ENCODE results near the gene CPM.
"Not testable (repeated sequence)": the region's sequence is repeated elsewhere in the genome, so short reads cannot be mapped to it uniquely, and the experiment has no call there.

The CPM gene

DNA sequence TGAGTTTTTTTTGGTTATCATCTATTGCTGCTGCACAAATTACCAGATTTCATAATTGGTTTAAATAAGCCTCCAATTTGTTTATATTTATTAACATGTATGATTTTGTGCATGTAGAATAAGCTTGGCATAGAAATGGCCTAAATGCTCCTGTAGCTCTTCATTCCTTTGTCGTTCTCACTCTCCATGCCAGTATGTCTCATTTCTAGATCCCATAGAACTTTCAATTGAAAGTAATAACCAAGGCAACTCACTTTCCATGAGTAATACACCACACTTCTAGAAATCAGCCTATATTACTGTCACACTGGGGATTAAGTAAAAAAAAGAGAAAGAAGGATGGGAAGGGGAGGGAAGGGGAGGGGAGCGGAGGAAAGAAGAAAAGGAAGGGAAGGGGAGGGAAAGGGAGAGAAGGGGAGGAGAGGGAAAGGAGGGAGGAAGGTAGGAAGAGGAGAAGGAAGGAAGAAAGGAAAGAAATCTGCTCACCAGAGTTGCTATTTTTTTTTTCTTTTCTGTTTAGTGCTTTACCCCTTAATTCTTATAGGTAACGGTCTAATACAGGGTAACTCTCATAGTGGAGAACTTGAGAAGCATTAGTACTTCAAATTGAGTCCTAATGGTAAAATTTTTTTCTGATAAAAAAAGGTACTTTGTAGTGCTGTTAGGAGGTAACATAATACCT lies 79.4 kb downstream of the CPM start:
- Mint-ChIP-seq H3K9me3 (no peaks in the 10 kb centered on the region), H3K4me3 (no peak overlapping the region), H3K4me1 (peaks cover 3% of the 10 kb centered on the region), H3K27me3 (no peaks in the 10 kb centered on the region), H3K36me3 (ENCODE audit: low read depth) (peaks cover 13% of the 10 kb centered on the region), H3K27ac (no peak overlapping the region)
- ATAC-seq (peak; percentile 69), DNase-seq (no peak)

DNA sequence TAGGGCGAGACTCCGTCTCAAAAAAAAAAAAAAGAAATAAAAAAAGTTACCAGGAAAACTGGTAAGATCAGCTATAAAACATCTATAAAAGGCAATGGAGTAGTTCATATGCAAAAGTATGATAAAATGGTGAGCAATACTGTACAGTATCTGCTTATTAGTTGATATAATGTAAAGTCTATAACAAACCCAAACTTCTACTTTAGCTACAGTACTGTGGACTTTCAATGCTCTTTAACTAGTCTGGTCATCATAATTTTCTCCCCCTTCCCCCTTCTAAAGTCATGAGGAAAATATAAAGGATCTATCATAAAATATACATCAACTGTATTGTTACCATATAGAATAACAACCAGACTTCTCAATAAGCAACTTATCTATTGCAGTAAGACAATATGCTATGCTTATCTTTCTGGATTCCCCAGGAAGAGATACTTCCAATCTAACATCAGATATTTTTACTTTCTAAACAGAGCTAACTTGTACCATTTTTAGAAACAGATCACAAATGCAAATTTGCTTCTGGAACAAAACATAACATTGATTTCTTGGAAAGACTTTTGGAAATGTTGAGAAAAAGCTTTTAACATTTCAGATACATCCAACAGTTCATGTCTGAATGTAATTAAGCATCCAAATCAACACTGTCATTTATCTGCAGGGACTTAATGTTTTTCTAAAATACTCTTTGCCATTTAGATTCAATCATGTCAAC lies 81.2 kb downstream of the CPM start:
- Mint-ChIP-seq H3K9me3 (no peaks in the 10 kb centered on the region), H3K27ac (no peak overlapping the region), H3K4me3 (no peak overlapping the region), H3K36me3 (ENCODE audit: low read depth) (peaks cover 8% of the 10 kb centered on the region), H3K27me3 (no peaks in the 10 kb centered on the region), H3K4me1 (peaks cover 3% of the 10 kb centered on the region)
- no peak for ATAC-seq
- DNase-seq = no peak

- Mint-ChIP-seq H3K4me1 (peaks cover 3% of the 10 kb centered on the region), H3K27me3 (no peaks in the 10 kb centered on the region), H3K4me3 (no peak overlapping the region), H3K36me3 (ENCODE audit: low read depth) (no peaks in the 10 kb centered on the region), H3K27ac (no peak overlapping the region), H3K9me3 (no peaks in the 10 kb centered on the region)
- DNase-seq (no peak), ATAC-seq (no peak)
Observed at GRCh38 chr12:68850390-68850789, 82.6 kb downstream of the CPM start.

DNA sequence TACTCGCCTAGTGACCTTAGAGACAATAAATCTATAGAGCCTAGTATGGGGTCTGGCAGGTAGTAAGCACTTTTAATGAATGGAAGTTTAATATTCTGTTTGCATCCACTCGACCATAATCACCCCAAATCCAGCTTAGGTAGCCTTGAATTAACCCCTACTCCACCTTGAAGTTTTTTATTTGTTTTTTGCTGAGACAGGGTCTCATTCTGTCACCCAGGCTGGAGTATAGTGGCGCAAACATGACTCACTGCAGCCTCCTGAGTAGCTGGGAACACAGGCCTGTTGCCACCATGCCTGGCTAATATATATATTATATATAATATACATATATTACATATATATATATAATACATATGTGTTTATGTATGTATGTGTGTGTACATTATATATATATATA lies 86.2 kb downstream of the CPM start:
- H3K4me3 Mint-ChIP-seq = no peak overlapping the region

DNA sequence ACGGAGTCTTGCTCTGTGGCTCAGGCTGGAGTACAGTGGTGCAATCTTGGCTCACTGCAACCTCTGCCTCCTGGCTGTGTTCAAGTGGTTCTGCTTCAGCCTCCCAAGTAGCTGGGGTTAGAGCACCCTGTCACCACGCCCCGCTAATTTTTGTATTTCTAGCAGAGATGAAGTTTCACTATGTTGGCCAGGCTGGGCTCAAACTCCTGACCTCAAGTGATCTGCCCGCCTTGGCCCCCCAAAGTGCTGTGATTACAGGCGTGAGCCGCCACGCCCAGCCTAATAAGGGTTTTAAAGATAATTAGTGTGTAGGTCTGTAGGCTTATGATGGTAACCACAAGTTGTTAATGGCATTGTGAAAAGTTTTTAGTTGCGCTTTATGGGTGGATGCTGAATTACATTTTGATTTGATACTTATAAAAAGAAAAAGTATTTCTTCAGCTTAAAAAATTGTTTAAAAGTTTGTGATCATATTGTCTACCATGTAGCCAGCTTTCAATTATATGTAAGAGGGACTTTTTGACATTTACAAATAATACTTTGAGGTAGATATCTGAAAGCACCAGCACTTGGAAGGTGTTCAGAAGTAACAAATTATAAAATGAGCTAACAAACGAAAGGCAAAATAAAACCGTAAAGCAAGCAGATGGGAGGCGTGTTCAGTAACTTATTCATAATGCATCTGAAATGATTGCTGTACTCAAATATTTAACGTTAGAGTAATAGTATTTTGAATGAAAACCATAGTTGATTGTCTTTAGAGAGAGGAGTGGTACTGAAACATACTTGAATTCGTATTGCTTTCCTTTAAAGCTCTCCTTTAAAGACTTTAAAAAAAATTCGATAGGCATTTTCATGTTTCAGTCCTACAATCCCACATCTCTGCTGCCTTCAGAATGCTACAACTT lies 87.9 kb downstream of the CPM start:
- DNase-seq = no peak
- no peaks in the 10 kb centered on the region for H3K4me1 Mint-ChIP-seq
- no peak overlapping the region for H3K27ac Mint-ChIP-seq
- no peak for ATAC-seq
- H3K27me3 Mint-ChIP-seq = no peaks in the 10 kb centered on the region
- H3K36me3 Mint-ChIP-seq (ENCODE audit: low read depth) = peaks cover 32% of the 10 kb centered on the region
- H3K9me3 Mint-ChIP-seq = no peaks in the 10 kb centered on the region
- no peak overlapping the region for H3K4me3 Mint-ChIP-seq

More for the DNA sequence above, 86.2 kb downstream of the CPM start:
- ATAC-seq (no peak), DNase-seq (no peak)
- H3K27me3 Mint-ChIP-seq = no peaks in the 10 kb centered on the region
- H3K9me3 Mint-ChIP-seq = no peaks in the 10 kb centered on the region
- peaks cover 17% of the 10 kb centered on the region for H3K36me3 Mint-ChIP-seq (ENCODE audit: low read depth)
- no peak overlapping the region for H3K27ac Mint-ChIP-seq
- no peaks in the 10 kb centered on the region for H3K4me1 Mint-ChIP-seq

- H3K9me3 Mint-ChIP-seq = no peaks in the 10 kb centered on the region
- no peaks in the 10 kb centered on the region for H3K27me3 Mint-ChIP-seq
- no peak overlapping the region for H3K4me3 Mint-ChIP-seq
- H3K4me1 Mint-ChIP-seq = no peaks in the 10 kb centered on the region
- H3K27ac Mint-ChIP-seq = no peak overlapping the region
- ATAC-seq (no peak), DNase-seq (no peak)
- H3K36me3 Mint-ChIP-seq (ENCODE audit: low read depth) = peaks cover 39% of the 10 kb centered on the region
Observed at GRCh38 chr12:68844318-68844745, 88.6 kb downstream of the CPM start.

DNA sequence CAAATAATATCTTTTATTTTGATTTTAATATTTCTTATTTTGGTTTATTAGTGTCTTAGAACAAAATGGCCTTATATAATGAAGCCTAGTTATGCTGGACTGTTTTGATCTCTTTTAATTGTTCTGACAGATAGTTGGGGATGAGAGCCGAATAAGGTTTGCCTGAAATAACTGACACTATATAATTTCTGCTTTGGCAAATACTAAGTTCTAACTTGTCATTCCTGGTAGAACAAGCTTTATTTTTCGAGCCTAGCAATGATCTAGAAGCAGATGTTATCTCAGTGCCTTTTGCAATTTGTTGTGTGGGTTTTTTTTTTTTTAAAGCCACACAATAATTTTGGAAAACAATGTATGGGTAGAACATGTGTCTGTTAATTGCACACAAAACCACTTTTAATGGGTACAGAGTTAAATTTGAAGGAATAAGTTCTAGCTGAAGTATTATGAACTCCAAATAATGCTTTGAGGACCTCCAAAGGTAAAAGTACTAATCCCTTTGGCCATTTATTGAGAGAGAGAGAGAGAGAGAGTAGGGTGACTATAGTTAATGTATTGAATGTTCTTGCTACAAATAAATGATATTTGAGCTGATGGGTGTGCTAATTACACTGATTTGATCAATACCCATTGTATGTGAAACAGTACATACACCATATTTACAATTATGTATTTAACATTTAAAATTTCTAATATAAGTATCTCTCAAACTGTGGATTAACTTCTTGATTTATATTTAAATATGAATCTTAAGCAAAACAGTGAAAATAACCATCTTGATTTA lies 90.0 kb downstream of the CPM start:
- no peak overlapping the region for H3K27ac Mint-ChIP-seq
- H3K36me3 Mint-ChIP-seq (ENCODE audit: low read depth) = peaks cover 47% of the 10 kb centered on the region
- ATAC-seq = no peak
- no peaks in the 10 kb centered on the region for H3K9me3 Mint-ChIP-seq
- H3K4me1 Mint-ChIP-seq = no peaks in the 10 kb centered on the region
- no peaks in the 10 kb centered on the region for H3K27me3 Mint-ChIP-seq
- H3K4me3 Mint-ChIP-seq = no peak overlapping the region
- no peak for DNase-seq

GRCh38 chr12:68842123-68842522 lies 90.8 kb downstream of the CPM start:
- Mint-ChIP-seq H3K27me3 (no peaks in the 10 kb centered on the region), H3K9me3 (no peaks in the 10 kb centered on the region), H3K36me3 (ENCODE audit: low read depth) (peaks cover 50% of the 10 kb centered on the region), H3K27ac (peak overlapping the region; percentile 14), H3K4me3 (no peak overlapping the region), H3K4me1 (no peaks in the 10 kb centered on the region)
- ATAC-seq = no peak
- no peak for DNase-seq

DNA sequence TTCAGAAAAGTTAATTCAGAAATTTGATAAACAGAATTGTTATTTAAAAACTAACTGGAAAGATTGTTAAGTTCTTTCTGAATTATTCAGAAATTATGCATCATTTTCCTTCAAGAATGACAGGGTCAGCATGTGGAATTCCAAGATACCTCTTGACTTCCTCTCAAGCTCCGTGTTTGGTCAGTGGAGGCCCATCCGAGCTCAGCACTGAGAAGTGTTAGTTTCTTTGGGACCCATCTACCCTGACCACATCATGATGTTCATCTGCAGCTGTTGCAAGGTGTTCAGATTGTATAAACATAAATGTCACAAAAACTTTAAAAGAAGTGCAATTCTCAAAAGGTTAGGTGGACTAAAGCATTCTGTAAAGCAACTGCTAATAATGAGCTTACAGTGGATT lies 91.3 kb downstream of the CPM start:
- H3K4me3 Mint-ChIP-seq = no peak overlapping the region
- ATAC-seq (no peak), DNase-seq (no peak)
- no peaks in the 10 kb centered on the region for H3K4me1 Mint-ChIP-seq
- no peaks in the 10 kb centered on the region for H3K9me3 Mint-ChIP-seq
- H3K27me3 Mint-ChIP-seq = no peaks in the 10 kb centered on the region
- H3K27ac Mint-ChIP-seq = peak overlapping the region; percentile 14
- peaks cover 50% of the 10 kb centered on the region for H3K36me3 Mint-ChIP-seq (ENCODE audit: low read depth)

GRCh38 chr12:68841175-68841574 lies 91.8 kb downstream of the CPM start:
- not testable (repeated sequence) for ATAC-seq, H3K27ac Mint-ChIP-seq, H3K4me1 Mint-ChIP-seq

DNA sequence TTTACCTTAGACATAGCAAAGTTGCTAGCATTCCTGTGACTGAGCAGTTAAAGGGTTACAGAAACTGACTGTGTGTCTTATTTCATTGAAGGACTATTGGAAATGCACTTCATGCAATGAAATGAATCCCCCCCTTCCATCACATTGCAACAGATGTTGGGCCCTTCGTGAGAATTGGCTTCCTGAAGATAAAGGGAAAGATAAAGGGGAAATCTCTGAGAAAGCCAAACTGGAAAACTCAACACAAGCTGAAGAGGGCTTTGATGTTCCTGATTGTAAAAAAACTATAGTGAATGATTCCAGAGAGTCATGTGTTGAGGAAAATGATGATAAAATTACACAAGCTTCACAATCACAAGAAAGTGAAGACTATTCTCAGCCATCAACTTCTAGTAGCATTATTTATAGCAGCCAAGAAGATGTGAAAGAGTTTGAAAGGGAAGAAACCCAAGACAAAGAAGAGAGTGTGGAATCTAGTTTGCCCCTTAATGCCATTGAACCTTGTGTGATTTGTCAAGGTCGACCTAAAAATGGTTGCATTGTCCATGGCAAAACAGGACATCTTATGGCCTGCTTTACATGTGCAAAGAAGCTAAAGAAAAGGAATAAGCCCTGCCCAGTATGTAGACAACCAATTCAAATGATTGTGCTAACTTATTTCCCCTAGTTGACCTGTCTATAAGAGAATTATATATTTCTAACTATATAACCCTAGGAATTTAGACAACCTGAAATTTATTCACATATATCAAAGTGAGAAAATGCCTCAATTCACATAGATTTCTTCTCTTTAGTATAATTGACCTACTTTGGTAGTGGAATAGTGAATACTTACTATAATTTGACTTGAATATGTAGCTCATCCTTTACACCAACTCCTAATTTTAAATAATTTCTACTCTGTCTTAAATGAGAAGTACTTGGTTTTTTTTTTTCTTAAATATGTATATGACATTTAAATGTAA lies 93.5 kb downstream of the CPM start:
- H3K4me3 Mint-ChIP-seq = no peak overlapping the region
- DNase-seq (no peak), ATAC-seq (no peak)
- H3K4me1 Mint-ChIP-seq = peaks cover 4% of the 10 kb centered on the region
- no peak overlapping the region for H3K27ac Mint-ChIP-seq
- no peaks in the 10 kb centered on the region for H3K27me3 Mint-ChIP-seq
- H3K9me3 Mint-ChIP-seq = no peaks in the 10 kb centered on the region
- H3K36me3 Mint-ChIP-seq (ENCODE audit: low read depth) = peaks cover 61% of the 10 kb centered on the region

More at GRCh38 chr12:68841175-68841574, 91.8 kb downstream of the CPM start:
- not testable (repeated sequence) for H3K27me3 Mint-ChIP-seq, DNase-seq, H3K9me3 Mint-ChIP-seq, H3K4me3 Mint-ChIP-seq
- peaks cover 54% of the 10 kb centered on the region for H3K36me3 Mint-ChIP-seq (ENCODE audit: low read depth)

DNA sequence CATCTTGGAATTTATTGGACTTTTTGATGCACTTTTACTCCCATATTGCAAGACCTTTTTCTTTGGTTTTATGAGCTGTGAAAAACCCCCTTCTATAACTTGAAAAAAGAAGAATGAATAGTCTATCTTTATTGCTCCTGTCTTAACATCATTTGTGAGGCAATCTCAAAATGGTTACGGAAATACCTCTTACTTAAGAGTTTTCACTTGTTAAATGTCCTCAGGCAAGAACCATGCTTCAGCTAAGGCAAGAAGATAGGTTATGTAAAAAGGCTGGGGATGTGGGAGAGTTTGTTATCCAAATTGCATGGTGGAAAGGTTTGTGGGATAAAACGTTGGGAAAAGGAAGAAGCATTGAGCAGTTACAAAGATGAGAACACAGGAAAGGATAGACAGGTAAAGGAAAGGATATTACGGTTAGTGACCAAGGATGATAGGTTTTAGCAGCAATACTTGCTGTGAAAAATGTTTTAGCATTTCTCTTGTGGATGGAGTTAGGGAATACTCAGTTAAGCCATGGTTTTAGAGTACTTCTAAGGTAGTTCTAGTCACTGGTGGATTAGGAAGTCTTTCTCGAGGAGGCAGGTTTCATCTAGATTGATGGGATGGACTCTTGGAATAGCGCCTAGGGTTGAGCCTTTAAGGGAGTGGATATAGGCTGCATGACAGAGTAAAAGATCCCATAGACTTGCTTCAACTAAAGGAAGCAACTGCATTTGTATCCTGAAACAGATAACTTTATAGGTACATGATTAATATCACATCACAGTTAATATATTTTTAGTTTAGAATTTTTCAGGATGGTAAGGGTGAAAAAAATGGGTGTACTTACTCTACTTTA lies 94.7 kb downstream of the CPM start:
- no peak overlapping the region for H3K27ac Mint-ChIP-seq
- H3K36me3 Mint-ChIP-seq (ENCODE audit: low read depth) = peaks cover 57% of the 10 kb centered on the region
- H3K4me1 Mint-ChIP-seq = peaks cover 4% of the 10 kb centered on the region
- no peaks in the 10 kb centered on the region for H3K27me3 Mint-ChIP-seq
- no peaks in the 10 kb centered on the region for H3K9me3 Mint-ChIP-seq
- ATAC-seq = no peak
- no peak overlapping the region for H3K4me3 Mint-ChIP-seq
- DNase-seq = no peak

DNA sequence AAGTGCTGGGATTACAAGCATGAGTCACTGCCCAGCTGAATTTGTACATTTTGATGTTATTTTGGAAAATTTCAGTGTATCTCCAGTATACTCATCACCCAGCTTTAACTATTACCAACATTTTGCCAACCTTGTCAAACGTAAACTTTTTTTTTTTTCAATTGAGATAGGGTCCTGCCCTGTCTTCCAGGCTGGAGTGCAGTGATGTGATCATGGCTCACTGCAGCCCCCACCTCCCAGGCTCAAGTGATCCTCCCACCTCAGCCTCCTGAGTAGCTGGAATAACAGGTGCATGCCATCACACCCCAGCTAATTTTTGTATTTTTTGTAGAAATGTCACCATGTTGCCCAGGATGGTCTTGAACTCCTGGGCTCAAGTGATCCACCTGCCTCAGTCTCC lies 95.8 kb downstream of the CPM start:
- no peak for ATAC-seq
- H3K36me3 Mint-ChIP-seq (ENCODE audit: low read depth) = peaks cover 57% of the 10 kb centered on the region
- H3K4me1 Mint-ChIP-seq = peaks cover 4% of the 10 kb centered on the region

More for the DNA sequence above, 95.8 kb downstream of the CPM start:
- no peaks in the 10 kb centered on the region for H3K9me3 Mint-ChIP-seq
- no peaks in the 10 kb centered on the region for H3K27me3 Mint-ChIP-seq
- no peak for DNase-seq
- H3K4me3 Mint-ChIP-seq = no peak overlapping the region
- H3K27ac Mint-ChIP-seq = no peak overlapping the region
